GM12878 (cell line): ENCODE measurements around the gene COL2A1. TPM values are rescaled to one million over a fixed set of nuclear protein-coding genes. Genes with fewer than 3 reads are reported as not detected.

Source experiments
- ATAC-seq: fragments of 200-7000 bp; cut with Tn5 transposase; 3 replicates; pipeline ENCODE4 v1.9.1; 2020; ENCODE audit warnings: mild to moderate bottlenecking, moderate library complexity
- BruUV-seq: library from RNA; stranded (reverse); fragments of 400-500 nt; replicated peaks from 2 replicates; lab custom pipeline; 2021; lab: Mats Ljungman, UMichigan
- CTCF ChIA-PET: fragments of 300-600 bp; sonication (Branson Sonifier 250); formaldehyde crosslinking; extraction: SDS; loops from one replicate; lab custom pipeline; 2021; ENCODE audit warnings: inconsistent platforms; lab: Yijun Ruan, JAX
- POLR2A ChIA-PET: fragments of 350-600 bp; formaldehyde crosslinking; extraction: SDS; loops from one replicate; lab custom pipeline; 2021; ENCODE audit warnings: inconsistent platforms; lab: Charles Lee
- RAD21 ChIA-PET: fragments of 300-600 bp; sonication (Branson Sonifier 250); formaldehyde crosslinking; loops from one replicate; lab custom pipeline; 2023; ENCODE audit warnings: antibody characterized with exemption; ENCODE audit not compliant: unreplicated experiment; lab: Charles Lee
- SMC1A ChIA-PET: fragments of 300-600 bp; sonication (Branson Sonifier 250); formaldehyde crosslinking; loops from one replicate; lab custom pipeline; 2023; ENCODE audit not compliant: unreplicated experiment, uncharacterized antibody; lab: Charles Lee
- DNase-seq: peaks from one replicate; pipeline ENCODE4 v3.0.0-alpha.2; 2011; ENCODE audit warnings: low read depth, low spot score
- FAIRE-seq: peaks from 3 replicates; lab custom pipeline; 2011; peaks lifted over from hg19 to GRCh38; lab: Jason Lieb, UNC
- H2AFZ ChIP-seq: 2 replicates; pipeline ENCODE4 v1.6.0; 2011; ENCODE audit warnings: low read depth, low read length, control low read depth; ENCODE audit not compliant: control insufficient read depth
- H3K27ac ChIP-seq: 2 replicates; pipeline ENCODE4 v1.5.1; 2011; ENCODE audit warnings: control low read depth; ENCODE audit not compliant: control insufficient read depth, insufficient read depth
- H3K27me3 ChIP-seq, 2 experiments: replicated peaks in 1 of 2; 2 replicates each; pipeline versions ENCODE4 v1.6.0 to v1.6.1; 2011; ENCODE audit warnings: low read length in 1 of 2; ENCODE audit not compliant: control insufficient read depth in 2 of 2, insufficient read depth in 2 of 2
- H3K36me3 ChIP-seq, 2 experiments: 2 replicates each; pipeline ENCODE4 v1.5.1; 2011; ENCODE audit warnings: low read length in 1 of 2; ENCODE audit not compliant: control insufficient read depth in 2 of 2, insufficient read depth in 2 of 2
- H3K4me1 ChIP-seq: 2 replicates; pipeline ENCODE4 v1.6.1; 2011; ENCODE audit warnings: mild to moderate bottlenecking, low read length, moderate library complexity, mixed read lengths; ENCODE audit not compliant: control insufficient read depth, insufficient read depth
- H3K4me2 ChIP-seq: 2 replicates; pipeline ENCODE4 v1.6.0; 2011; ENCODE audit warnings: control low read depth; ENCODE audit not compliant: control insufficient read depth, insufficient read depth
- H3K4me3 ChIP-seq: fragments of 200-600 bp; sonication (generic); 2 replicates; pipeline ENCODE4 v1.5.1; 2016
- H3K79me2 ChIP-seq: 2 replicates; pipeline ENCODE4 v1.6.0; 2011; ENCODE audit warnings: low read length; ENCODE audit not compliant: control insufficient read depth, insufficient read depth
- H3K9ac ChIP-seq: 2 replicates; pipeline ENCODE4 v1.8.0; 2011; ENCODE audit warnings: low read length, control low read depth, mixed read lengths; ENCODE audit not compliant: control insufficient read depth, insufficient read depth
- H3K9me3 ChIP-seq: replicated peaks from 3 replicates; pipeline ENCODE4 v1.5.1; 2011; ENCODE audit warnings: mild to moderate bottlenecking, low read length; ENCODE audit not compliant: control insufficient read depth, insufficient read depth
- H4K20me1 ChIP-seq: 2 replicates; pipeline ENCODE4 v1.6.0; 2011; ENCODE audit not compliant: control insufficient read depth, insufficient read depth
- CEBPZ ChIP-seq: fragments of 150-350 bp; IDR thresholded peaks from 2 replicates; pipeline ENCODE4 v1.6.1; 2016; ENCODE audit warnings: low read depth, low read length
- NFXL1 ChIP-seq: fragments of 450-650 bp; IDR thresholded peaks from 2 replicates; pipeline ENCODE4 v1.6.1; 2017; ENCODE audit warnings: antibody characterized with exemption, mild to moderate bottlenecking, borderline replicate concordance
- SUZ12 ChIP-seq: fragments of 200-600 bp; sonication (generic); IDR thresholded peaks from one replicate; pipeline ENCODE4 v1.6.1; 2018; ENCODE audit warnings: antibody characterized with exemption, mild to moderate bottlenecking; ENCODE audit not compliant: unreplicated experiment
- WGBS: methylation state at CpG from one replicate; pipeline ENCODE4 v1.1.6; 2016; ENCODE audit warnings: low lambda C conversion rate; ENCODE audit not compliant: insufficient replicate concordance, insufficient coverage; ENCODE audit errors: missing lambda C conversion rate; 5-methylcytosine and 5-hydroxymethylcytosine counted together
- in situ Hi-C: fragments of 300-500 bp; cut with MboI; formaldehyde crosslinking; loops from 9 replicates; pipeline ENCODE4 v1.14.3; 2018; ENCODE audit warnings: mixed read lengths
- intact Hi-C: fragments of 100-400 bp; cut with micrococcal nuclease; formaldehyde crosslinking; loops from one replicate; pipeline ENCODE4 v1.14.2; 2022; ENCODE audit not compliant: unreplicated experiment
- polyA plus RNA-seq, 11 experiments: library from polyadenylated mRNA; depleted of rRNA in 4 of 11; unstranded in 6 of 11; stranded (reverse) in 5 of 11; fragments of >200 nt; fragmentation: Nextera tagmentation in 4 of 11; fragmentation: Illumina TruSeq in 1 of 11; extraction: Ambion mirVana in 4 of 11; extraction: Trizol in 1 of 11; gene quantifications; 1 replicate in 1 of 11; 2 replicates in 10 of 11; pipeline versions ENCODE4 v1.2.1 to v1.2.3, GENCODE V29; 2011 to 2016; ENCODE audit warnings: inconsistent platforms in 2 of 11, missing spikeins in 2 of 11, low read depth in 1 of 11
- total RNA-seq, 4 experiments: library from RNA; depleted of rRNA in 3 of 4; stranded (reverse); fragments of >200 nt in 3 of 4; fragmentation: Illumina TruSeq in 1 of 4; extraction: Trizol in 1 of 4; gene quantifications; 2 replicates each; pipeline versions ENCODE4 v1.2.1 to v1.2.3, GENCODE V29; 2013 to 2021
- TF ChIP-seq, protein P1 (sequence below): fragments of 450-650 bp; IDR thresholded peaks from 2 replicates; pipeline ENCODE4 v1.6.1; 2017; ENCODE audit warnings: mild to moderate bottlenecking, moderate library complexity

COL2A1 gene
- total and polyA plus RNA-seq, 10 of the 15 experiments (the other 5 are each of a cell fraction or from before 2014, with no cell fraction given): 0.06 to 0.67 (median 0.19) TPM; not detected in 1

DNA sequence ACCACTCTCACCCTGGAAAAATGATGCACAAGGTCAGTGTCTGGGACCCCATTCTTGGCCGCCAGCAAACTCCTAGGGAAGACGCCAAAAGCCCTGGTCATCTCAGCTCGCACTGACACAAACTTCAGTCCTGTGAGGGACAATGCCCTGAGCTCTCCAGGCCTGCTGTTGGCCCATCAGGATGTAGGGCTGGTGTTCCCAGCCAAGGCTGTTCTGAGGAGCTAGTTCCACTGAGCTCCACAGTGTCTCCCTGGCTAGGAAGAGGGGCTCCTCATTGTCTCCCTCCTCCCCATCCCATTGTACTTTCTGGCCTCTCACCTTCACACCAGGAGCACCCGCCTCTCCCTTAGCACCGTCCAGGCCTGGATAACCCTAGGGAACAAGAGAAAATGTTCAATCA, 10.8 kb downstream of the COL2A1 start:
- ATAC-seq (no peak), DNase-seq (no peak), FAIRE-seq (no peak)
- no TSS peak for BruUV-seq
- CTCF ChIA-PET: interaction anchor here (0.8 kb wide), 1 partner anchor 44 kb away, joined by 3 read pairs; no protein-coding TSS in a partner anchor
- intact Hi-C loops (no loop called here), in situ Hi-C loops (no loop called here)
- RAD21 ChIA-PET: interaction anchor here (0.8 kb wide), 1 partner anchor 135 kb away, joined by 3 read pairs; no protein-coding TSS in a partner anchor
- Histone ChIP-seq H3K9me3 (no peaks in the 10 kb centered on the region), H3K9ac (no peak overlapping the region), H3K79me2 (no peaks in the 10 kb centered on the region), H2AFZ (no peak overlapping the region), H3K27ac (no peak overlapping the region), H3K4me2 (no peak overlapping the region), H3K4me1 (peaks cover 14% of the 10 kb centered on the region), H4K20me1 (no peaks in the 10 kb centered on the region), H3K4me3 (no peak overlapping the region), H3K36me3 (no peaks in the 10 kb centered on the region), H3K27me3 (peaks cover under 1 to 3% of the 10 kb centered on the region in 2 experiments; a peak in 3 of 4 replicates)
- POLR2A ChIA-PET: no interaction called here
- SMC1A ChIA-PET: no interaction called here
- TF ChIP-seq NFXL1: no peak
- no peak for TF ChIP-seq CEBPZ
- TF ChIP-seq, protein P1, sequence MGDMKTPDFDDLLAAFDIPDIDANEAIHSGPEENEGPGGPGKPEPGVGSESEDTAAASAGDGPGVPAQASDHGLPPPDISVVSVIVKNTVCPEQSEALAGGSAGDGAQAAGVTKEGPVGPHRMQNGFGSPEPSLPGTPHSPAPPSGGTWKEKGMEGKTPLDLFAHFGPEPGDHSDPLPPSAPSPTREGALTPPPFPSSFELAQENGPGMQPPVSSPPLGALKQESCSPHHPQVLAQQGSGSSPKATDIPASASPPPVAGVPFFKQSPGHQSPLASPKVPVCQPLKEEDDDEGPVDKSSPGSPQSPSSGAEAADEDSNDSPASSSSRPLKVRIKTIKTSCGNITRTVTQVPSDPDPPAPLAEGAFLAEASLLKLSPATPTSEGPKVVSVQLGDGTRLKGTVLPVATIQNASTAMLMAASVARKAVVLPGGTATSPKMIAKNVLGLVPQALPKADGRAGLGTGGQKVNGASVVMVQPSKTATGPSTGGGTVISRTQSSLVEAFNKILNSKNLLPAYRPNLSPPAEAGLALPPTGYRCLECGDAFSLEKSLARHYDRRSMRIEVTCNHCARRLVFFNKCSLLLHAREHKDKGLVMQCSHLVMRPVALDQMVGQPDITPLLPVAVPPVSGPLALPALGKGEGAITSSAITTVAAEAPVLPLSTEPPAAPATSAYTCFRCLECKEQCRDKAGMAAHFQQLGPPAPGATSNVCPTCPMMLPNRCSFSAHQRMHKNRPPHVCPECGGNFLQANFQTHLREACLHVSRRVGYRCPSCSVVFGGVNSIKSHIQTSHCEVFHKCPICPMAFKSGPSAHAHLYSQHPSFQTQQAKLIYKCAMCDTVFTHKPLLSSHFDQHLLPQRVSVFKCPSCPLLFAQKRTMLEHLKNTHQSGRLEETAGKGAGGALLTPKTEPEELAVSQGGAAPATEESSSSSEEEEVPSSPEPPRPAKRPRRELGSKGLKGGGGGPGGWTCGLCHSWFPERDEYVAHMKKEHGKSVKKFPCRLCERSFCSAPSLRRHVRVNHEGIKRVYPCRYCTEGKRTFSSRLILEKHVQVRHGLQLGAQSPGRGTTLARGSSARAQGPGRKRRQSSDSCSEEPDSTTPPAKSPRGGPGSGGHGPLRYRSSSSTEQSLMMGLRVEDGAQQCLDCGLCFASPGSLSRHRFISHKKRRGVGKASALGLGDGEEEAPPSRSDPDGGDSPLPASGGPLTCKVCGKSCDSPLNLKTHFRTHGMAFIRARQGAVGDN: no peak
- TF ChIP-seq SUZ12: no peak
- WGBS: 51% methylated on average over 5 of the region's 5 CpGs
